Measurements from ENCODE around the gene MSH4.

The MSH4 gene

GRCh38 chr1:75950176-75950575 is 153.5 kb downstream of the MSH4 start:
- DNase-seq = no peak

- DNase-seq = no peak
These were observed 155.3 kb downstream of the MSH4 start for GRCh38 chr1:75952016-75952415.

- DNase-seq = no peak
These were observed 156.8 kb downstream of the MSH4 start for GRCh38 chr1:75953461-75953860.

- DNase-seq = no peak
These were observed 157.9 kb downstream of the MSH4 start for GRCh38 chr1:75954586-75954985.
